ENCODE results near the gene RAB11FIP3.
A peak's percentile ranks its signal among the peaks of the same experiment; 100 is the strongest.

The RAB11FIP3 gene

GRCh38 chr16:424033-424622, 1.3 kb upstream of the RAB11FIP3 start:
- TF ChIP-seq ZBTB7A (IDR thresholded peaks at IDR 0.05; ENCODE audit: low read depth) (no peak), NFIC (IDR thresholded peaks at IDR 0.05) (no peak; the same call in 1 of the 2 replicates), TEAD4 (IDR thresholded peaks at IDR 0.05) (no peak), CEBPB (IDR thresholded peaks at IDR 0.05) (0 out of 2 replicates have a peak, but pooled peaks have one; percentile 52)

GRCh38 chr16:424623-425081, 797 bp upstream of the RAB11FIP3 start:
- no peak for TF ChIP-seq USF1 (IDR thresholded peaks at IDR 0.05)
- TF ChIP-seq MAX (IDR thresholded peaks at IDR 0.05), result no peak
- TF ChIP-seq NFIC (IDR thresholded peaks at IDR 0.05), result peak; percentile 30; the same call in 1 of the 2 replicates
- TF ChIP-seq TCF12 (IDR thresholded peaks at IDR 0.05; ENCODE audit: low read depth), result 0 out of 2 replicates have a peak, but pooled peaks have one; percentile 20

- TF ChIP-seq CEBPB (IDR thresholded peaks at IDR 0.05), result no peak
- TF ChIP-seq NFIC (IDR thresholded peaks at IDR 0.05), result no peak
- TF ChIP-seq ZBTB7A (IDR thresholded peaks at IDR 0.05; ENCODE audit: low read depth), result no peak
- no peak for TF ChIP-seq MAX (IDR thresholded peaks at IDR 0.05)
- TF ChIP-seq EGR1 (IDR thresholded peaks at IDR 0.05), result no peak
- TF ChIP-seq EP300 (IDR thresholded peaks at IDR 0.05; ENCODE audit: borderline replicate concordance), result no peak
- TF ChIP-seq TAF1 (IDR thresholded peaks at IDR 0.05; ENCODE audit: low read depth), result no peak
- no peak for TF ChIP-seq RAD21 (IDR thresholded peaks at IDR 0.05; ENCODE audit: low read depth)
- TF ChIP-seq USF1 (IDR thresholded peaks at IDR 0.05), result no peak
- TF ChIP-seq REST (IDR thresholded peaks at IDR 0.05; ENCODE audit: low read depth), result no peak
- no peak for TF ChIP-seq YY1 (IDR thresholded peaks at IDR 0.05; ENCODE audit: low read depth)
- TF ChIP-seq CREB1 (IDR thresholded peaks at IDR 0.05; ENCODE audit: low read depth), result no peak
- TF ChIP-seq TCF12 (IDR thresholded peaks at IDR 0.05; ENCODE audit: low read depth), result no peak
- no peak for TF ChIP-seq TEAD4 (IDR thresholded peaks at IDR 0.05)
Measured at GRCh38 chr16:425740-426114, 278 bp downstream of the RAB11FIP3 start.

- TF ChIP-seq REST (IDR thresholded peaks at IDR 0.05; ENCODE audit: low read depth) (no peak), USF1 (IDR thresholded peaks at IDR 0.05) (no peak), YY1 (IDR thresholded peaks at IDR 0.05; ENCODE audit: low read depth) (no peak), EP300 (IDR thresholded peaks at IDR 0.05; ENCODE audit: borderline replicate concordance) (no peak), CREB1 (IDR thresholded peaks at IDR 0.05; ENCODE audit: low read depth) (no peak), ZBTB7A (IDR thresholded peaks at IDR 0.05; ENCODE audit: low read depth) (0 out of 2 replicates have a peak, but pooled peaks have one; percentile 42), MAX (IDR thresholded peaks at IDR 0.05) (no peak)
Measured at GRCh38 chr16:426115-426905, 861 bp downstream of the RAB11FIP3 start.

- no peak for TF ChIP-seq EGR1 (IDR thresholded peaks at IDR 0.05)
- no peak for TF ChIP-seq CREB1 (IDR thresholded peaks at IDR 0.05; ENCODE audit: low read depth)
- TF ChIP-seq USF1 (IDR thresholded peaks at IDR 0.05), result no peak
- no peak for TF ChIP-seq ZBTB7A (IDR thresholded peaks at IDR 0.05; ENCODE audit: low read depth)
- no peak for TF ChIP-seq TEAD4 (IDR thresholded peaks at IDR 0.05)
- no peak for TF ChIP-seq CEBPB (IDR thresholded peaks at IDR 0.05)
- TF ChIP-seq FOXM1 (IDR thresholded peaks at IDR 0.05; ENCODE audit: borderline replicate concordance, low read depth), result no peak
- TF ChIP-seq RAD21 (IDR thresholded peaks at IDR 0.05; ENCODE audit: low read depth), result no peak
- no peak for TF ChIP-seq TAF1 (IDR thresholded peaks at IDR 0.05; ENCODE audit: low read depth)
- TF ChIP-seq MAX (IDR thresholded peaks at IDR 0.05), result no peak
- TF ChIP-seq NFIC (IDR thresholded peaks at IDR 0.05), result no peak
- no peak for TF ChIP-seq TCF12 (IDR thresholded peaks at IDR 0.05; ENCODE audit: low read depth)
- no peak for TF ChIP-seq YY1 (IDR thresholded peaks at IDR 0.05; ENCODE audit: low read depth)
- TF ChIP-seq REST (IDR thresholded peaks at IDR 0.05; ENCODE audit: low read depth), result no peak
Measured at GRCh38 chr16:426906-427249, 1.4 kb downstream of the RAB11FIP3 start.
